ENCODE results near the gene GRIN3A.
"Not testable (repeated sequence)": the region's sequence is repeated elsewhere in the genome, so short reads cannot be mapped to it uniquely, and the experiment has no call there.

The GRIN3A gene

GRCh38 chr9:101631892-101632291 lies 106.6 kb downstream of the GRIN3A start:
- DNase-seq = no peak

- no peak for DNase-seq
Observed at GRCh38 chr9:101629636-101630035, 108.8 kb downstream of the GRIN3A start.

GRCh38 chr9:101628173-101628572 lies 110.3 kb downstream of the GRIN3A start:
- no peak for DNase-seq

- DNase-seq = no peak
Observed at GRCh38 chr9:101626295-101626694, 112.2 kb downstream of the GRIN3A start.

GRCh38 chr9:101625876-101626275 lies 112.6 kb downstream of the GRIN3A start:
- DNase-seq = no peak

GRCh38 chr9:101620452-101620851 lies 118.0 kb downstream of the GRIN3A start:
- no peak for DNase-seq

GRCh38 chr9:101618698-101619097 lies 119.7 kb downstream of the GRIN3A start:
- DNase-seq = no peak

GRCh38 chr9:101605547-101605946 lies 132.9 kb downstream of the GRIN3A start:
- DNase-seq = no peak

GRCh38 chr9:101604296-101604695 lies 134.2 kb downstream of the GRIN3A start:
- no peak for DNase-seq

- DNase-seq = no peak
Observed at GRCh38 chr9:101601904-101602765, 136.3 kb downstream of the GRIN3A start.

- DNase-seq = no peak
Observed at GRCh38 chr9:101594796-101595195, 143.7 kb downstream of the GRIN3A start, which contains the start of gene PPP3R2. TSS of gene PPP3R2 (minus strand) at chr9:101594969. CDS start at chr9:101594921, 48 bp downstream.

- DNase-seq = no peak
Observed at GRCh38 chr9:101593345-101593744, 145.1 kb downstream of the GRIN3A start.

GRCh38 chr9:101592788-101593187 lies 145.7 kb downstream of the GRIN3A start:
- no peak for DNase-seq

- peak; percentile 4 for DNase-seq
Observed at GRCh38 chr9:101591787-101592446, 146.5 kb downstream of the GRIN3A start.

GRCh38 chr9:101590901-101591300 lies 147.5 kb downstream of the GRIN3A start:
- DNase-seq = no peak

GRCh38 chr9:101590074-101590473 lies 148.4 kb downstream of the GRIN3A start:
- DNase-seq = not testable (repeated sequence)

- no peak for DNase-seq
Observed at GRCh38 chr9:101587332-101588043, 151.0 kb downstream of the GRIN3A start.

- DNase-seq = no peak
Observed at GRCh38 chr9:101586651-101587050, 151.8 kb downstream of the GRIN3A start.

GRCh38 chr9:101585740-101586139 lies 152.7 kb downstream of the GRIN3A start:
- no peak for DNase-seq

- no peak for DNase-seq
Observed at GRCh38 chr9:101582553-101582952, 155.9 kb downstream of the GRIN3A start.

GRCh38 chr9:101579711-101580545 lies 158.5 kb downstream of the GRIN3A start:
- no peak for DNase-seq

GRCh38 chr9:101578378-101578777 lies 160.1 kb downstream of the GRIN3A start:
- DNase-seq = no peak

Measured in NCI-H526 treated with DMSO at 0.1 percent for 48 hours (cell line).